Measurements from ENCODE around the gene SEC16A.
"Not testable (repeated sequence)": the region's sequence is repeated elsewhere in the genome, so short reads cannot be mapped to it uniquely, and the experiment has no call there.

Gene SEC16A

DNA sequence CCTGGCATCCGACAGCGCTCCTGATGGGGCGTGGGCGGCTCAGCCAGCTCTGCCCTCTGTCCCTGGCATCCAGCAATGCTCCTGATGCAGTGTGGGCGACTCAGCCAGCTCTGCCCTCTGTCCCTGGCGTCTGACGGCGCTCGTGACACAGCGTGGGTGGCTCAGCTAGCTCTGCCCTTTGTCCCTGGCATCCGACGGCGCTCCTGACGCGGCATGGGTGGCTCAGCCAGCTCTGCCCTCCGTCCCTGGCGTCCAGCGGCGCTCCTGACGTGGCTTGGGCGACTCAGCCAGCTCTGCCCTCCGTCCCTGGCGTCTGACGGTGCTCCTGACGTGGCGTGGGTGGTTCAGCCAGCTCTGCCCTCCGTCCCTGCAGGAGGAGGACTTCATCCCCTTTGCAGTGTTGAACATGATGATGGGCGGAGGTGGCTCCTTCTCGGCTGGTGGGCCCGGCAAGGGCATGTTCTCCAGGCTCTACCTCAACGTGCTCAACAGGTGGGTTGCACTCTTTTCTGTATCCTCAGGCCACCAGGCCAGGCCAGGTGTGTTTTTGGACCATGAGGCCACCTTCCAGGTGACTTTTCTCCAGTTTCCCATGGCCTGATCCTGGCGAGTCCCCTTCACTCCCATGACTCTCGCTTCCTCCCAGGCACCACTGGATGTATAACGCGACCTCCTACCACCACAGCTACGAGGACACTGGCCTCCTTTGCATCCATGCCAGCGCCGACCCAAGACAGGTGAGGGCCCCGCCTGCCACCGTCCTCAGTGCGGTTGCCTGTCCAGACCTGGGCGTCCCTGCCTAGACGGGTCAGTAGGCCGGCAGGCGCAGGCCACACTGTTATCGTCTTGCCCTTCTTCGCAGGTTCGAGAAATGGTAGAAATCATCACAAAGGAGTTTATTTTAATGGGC is 64.4 kb downstream of the SEC16A start:
- no peak for DNase-seq

DNA sequence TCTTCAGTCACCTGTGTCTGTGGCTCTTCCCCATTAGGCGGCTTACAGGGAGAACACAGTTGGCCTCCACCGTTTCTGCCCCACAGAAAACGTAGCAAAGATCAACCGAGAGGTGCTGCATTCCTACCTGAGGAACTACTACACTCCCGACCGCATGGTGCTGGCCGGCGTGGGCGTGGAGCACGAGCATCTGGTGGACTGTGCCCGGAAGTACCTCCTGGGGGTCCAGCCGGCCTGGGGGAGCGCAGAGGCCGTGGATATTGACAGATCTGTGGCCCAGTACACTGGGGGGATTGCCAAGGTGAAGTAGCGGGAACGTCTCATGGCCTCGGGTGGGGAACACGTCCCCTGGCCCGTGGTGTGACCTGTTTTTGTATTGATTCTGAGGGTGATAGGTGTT is 65.9 kb downstream of the SEC16A start:
- no peak for DNase-seq

DNA sequence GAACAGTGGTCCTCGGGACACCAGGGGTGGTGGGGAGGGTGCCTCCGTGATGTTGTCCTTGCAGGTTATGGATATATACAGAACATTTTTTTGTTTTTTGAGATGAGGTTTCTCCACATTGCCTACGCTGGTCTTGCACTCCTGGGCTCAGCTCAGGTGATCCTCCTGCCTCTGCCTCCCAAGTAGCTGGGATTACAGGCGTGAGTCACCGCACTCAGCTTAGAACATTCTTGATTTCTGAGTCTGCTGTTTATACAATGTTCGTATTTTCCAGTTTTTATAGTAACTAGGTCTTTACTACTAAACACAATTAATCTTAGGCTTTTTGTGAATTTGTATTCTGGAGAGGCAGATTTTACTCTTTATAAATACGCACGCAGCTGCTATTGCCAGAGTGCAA is 66.4 kb downstream of the SEC16A start:
- no peak for DNase-seq

DNA sequence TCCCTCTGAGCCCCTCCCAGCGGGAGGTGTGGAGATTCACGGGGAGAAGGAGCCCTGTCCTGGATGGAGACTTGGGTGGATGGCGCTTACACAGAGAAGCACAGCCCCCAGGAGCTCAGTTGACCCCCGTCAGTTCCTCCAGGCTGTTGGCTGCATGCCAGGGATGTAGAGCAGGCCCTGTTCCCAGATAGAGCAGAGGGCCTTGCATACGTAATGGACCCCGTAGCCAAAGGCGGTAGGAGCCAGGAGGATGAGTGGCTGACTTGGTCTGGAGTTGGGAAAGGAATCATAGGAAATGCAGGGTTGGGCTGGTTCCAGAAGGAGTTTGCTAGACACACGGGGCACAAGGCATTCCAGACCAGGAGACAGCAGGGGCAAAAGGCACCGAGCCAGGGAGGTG is 69.9 kb downstream of the SEC16A start:
- no peak for DNase-seq

GRCh38 chr9:136411378-136411777 is 71.5 kb downstream of the SEC16A start:
- DNase-seq = no peak

- peak; percentile 87 for DNase-seq
Measured at GRCh38 chr9:136410500-136411287, 72.1 kb downstream of the SEC16A start, which contains the start of the genes ENTR1 and PMPCA. Gene ENTR1 (minus strand): TSS chr9:136410614. CDS start chr9:136410397, 217 bp downstream. Gene PMPCA (plus strand): TSS chr9:136410658. CDS start chr9:136410669, 11 bp downstream.

DNA sequence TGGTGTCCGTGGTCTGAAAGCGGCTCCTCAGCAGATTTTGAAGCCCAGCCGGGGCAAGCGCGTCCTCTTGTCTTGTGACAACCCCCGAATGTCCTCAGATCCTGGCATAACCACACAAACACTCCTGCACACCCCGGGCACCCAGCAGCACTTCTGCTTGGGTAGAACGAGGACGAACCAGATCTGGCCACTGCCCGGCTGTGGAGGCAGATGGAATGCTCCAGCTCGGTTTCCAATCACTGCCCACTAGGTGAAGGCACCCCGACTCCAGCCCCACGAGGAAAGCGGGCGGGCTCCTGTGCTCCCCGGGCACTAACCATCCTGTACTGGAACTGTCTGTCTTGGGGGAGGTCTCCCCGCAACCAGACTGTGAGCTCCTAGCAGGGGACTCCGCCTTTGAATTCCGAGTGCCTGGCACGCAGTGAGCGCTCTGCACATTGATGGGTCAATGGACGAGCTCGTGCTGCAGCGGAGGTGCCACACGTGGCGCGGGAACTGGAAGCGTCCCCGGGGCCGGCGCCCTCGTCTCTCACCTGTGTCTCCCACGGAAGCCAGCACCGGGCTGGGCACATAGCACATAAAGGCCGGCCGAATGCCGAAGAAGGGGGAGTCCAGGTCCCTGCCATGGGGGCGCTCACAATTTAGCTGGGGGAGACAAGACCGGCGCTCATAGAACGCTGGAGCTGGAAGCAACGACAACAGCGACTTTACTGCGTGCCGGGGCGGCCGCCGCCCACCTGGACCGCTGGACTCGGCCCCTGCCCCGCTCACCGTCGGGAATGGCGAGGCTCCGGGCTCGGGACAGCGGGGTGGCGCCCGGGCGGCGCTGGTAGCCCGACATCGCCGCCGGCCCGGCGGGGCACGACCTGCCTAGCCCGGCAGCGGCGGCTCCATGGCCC is 73.0 kb downstream of the SEC16A start:
- peak; percentile 32 for DNase-seq

GRCh38 chr9:136407911-136408310 is 74.9 kb downstream of the SEC16A start:
- no peak for DNase-seq

DNA sequence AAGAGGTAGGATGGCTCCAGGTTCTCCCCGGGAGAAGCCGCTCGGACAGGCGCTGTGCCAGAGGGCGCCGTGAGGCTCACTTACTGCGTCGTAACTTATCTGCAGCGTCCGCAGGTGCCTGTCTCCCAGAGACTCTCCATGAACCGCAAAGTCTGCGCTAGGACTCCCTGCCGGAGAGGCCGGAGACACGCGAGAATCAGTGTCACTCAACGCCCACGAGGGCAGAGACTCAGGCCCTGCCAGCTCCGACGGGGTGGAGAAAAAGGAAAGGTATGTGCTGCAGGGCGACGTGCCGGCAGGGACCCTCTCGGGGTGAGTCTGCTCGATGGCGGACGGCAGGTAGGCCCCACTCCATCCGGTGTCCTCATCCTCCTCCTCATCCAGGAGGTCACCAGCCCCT is 75.8 kb downstream of the SEC16A start:
- not testable (repeated sequence) for DNase-seq

DNA sequence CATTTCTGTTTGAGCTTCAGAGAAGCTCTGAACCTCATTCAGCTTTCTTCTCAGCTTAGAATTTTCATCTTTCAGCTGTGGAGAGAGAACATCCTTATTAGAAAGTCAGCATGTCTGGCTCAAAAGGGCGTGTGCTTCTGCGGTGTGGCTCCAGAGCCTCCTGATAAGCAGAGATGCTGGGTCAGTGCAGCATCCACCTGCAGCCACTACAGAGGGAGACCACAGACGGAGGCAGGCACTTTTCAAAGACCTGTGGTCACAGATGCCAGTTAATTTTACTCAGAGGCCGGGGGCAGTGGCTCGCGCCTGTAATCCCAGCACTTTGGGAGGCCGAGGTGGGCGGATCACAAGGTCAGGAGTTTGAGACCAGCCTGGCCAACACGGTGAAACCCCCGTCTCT is 76.9 kb downstream of the SEC16A start:
- not testable (repeated sequence) for DNase-seq

DNA sequence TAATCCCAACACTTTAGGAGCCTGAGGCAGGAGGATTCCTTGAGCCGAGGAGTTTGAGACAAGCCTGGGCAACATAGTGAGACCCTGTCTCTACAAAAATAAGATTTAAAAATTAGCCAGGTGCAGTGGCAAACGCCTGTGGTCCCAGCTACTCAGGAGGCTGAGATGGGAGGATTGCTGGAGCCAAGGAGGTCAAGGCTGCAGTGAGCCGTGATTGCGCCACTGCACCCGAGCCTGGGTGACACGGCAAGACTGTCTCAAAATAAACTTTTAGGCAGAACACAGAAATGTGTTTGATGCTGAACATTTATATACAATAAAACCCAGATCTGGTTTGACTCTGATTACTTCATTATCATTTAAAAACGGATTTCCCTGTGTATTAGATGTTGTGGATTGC is 77.4 kb downstream of the SEC16A start:
- DNase-seq = no peak

- no peak for DNase-seq
Measured at GRCh38 chr9:136404801-136405136, 78.1 kb downstream of the SEC16A start.

GRCh38 chr9:136403915-136404800 is 78.7 kb downstream of the SEC16A start:
- no peak for DNase-seq

DNA sequence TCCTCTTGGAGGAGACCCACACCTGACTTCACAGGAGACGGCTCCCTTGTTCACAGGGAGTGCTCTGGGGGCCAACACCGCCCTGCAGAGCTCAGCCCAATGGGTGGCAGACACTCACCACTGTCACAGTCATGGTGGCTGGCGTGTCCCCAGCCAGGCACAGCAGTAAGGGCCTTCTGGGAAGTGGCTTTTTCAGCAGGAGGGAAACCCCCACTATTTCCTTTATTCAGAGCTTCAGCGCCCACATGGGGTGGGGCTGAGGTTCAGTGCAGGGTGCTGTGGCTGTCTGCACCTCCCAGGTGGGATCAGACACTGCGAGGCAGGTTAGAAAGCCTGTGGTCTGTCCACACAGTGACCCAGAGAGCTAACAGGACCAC is 79.3 kb downstream of the SEC16A start:
- DNase-seq = no peak

DNA sequence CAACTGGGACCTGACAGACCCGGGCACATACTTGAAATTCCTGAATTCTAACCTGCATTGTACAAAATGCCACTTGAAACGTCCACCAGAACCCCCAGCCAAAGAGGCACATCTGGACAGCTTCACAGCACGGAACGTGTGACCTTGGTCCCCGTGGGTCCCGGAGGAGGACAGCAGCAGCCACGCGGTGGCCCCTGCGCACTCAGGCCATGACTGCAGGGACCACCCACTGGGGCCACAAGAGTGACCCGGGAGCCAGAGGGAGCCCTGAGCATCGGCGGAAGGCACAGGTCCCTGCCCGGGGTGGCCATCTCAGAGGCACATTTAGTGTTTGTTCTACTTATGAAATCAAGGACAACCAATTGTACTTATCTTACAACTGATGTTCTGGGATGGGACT is 80.8 kb downstream of the SEC16A start:
- DNase-seq = no peak

DNA sequence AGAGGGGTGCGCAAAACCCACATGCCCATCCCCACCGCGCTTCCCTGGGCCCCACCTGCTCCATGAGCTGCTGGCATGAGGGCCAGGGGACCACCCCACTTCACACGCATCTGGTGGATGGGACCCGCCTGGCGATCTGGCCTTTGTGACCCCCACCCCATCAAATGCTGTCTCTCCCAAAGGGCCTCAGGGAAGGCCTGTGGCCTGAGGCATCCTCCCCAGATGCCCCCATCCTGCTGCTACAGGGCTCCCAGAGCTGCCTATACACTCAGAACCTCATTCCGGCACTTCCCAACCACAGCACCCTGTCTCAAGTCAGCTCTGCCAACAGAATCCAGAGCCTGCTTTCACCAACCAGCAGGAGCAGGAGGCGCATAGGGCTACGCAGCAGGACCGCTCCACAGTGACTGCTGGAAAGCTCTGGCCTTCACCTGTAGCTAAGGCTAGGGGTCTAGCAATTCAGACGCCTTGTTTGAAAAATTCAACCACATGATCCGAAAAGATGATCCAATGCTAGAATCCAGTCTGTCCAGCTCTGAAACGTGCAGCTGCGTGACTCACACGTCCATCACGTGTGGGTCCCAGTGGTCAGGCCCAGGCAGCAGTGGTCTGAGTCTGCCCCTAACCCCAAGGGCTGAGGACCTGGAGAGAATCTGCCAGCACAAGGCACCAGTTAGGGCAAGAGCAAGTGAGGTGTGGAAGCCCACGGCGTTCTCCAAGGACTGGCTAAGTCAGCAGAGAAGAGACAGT is 81.5 kb downstream of the SEC16A start:
- DNase-seq = no peak

DNA sequence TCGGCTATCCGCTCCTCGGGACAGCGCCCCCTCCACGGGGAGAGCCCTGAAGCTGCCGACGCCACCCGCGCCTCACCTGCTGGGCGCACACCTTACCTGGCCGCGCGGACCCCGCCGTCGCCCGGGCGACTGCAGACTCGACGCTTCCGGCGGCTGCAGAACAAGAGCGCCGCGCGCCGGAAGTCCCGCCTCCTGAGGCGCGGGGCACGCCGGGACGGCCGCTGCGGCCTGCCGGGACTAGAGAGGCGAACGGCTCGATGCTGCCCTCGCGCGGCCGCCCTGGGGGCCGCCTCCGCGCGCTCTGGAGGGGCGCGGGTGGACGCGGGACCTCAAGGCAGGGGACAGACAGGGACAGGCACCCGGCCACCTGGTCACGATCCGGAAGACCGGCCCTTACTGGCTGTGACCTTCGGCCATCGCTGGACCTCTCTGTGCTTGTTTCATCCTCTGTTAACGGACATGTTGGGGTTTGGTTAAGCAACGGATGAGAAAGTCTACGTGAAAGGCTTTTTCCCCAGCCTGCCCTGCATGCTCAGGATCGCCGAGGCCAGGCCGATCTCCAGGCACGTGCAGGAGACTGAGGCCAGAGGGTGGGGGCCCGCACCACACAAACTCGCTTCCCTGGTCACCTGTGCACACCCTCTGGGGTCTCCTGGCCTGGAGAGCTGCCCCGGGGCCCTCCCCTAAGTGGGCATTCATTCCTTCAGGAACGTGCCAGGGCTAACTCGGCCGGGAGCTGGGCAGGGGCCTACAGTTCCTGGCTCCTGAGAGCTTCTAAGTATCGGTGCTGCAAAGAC is 82.6 kb downstream of the SEC16A start, which contains the start of gene SNAPC4:
Gene SNAPC4, minus strand, starts transcription at position 133 of the 797 bp plus-strand sequence. CDS start 1,742 bp downstream, outside the sequence.
- peak; percentile 83 for DNase-seq

DNA sequence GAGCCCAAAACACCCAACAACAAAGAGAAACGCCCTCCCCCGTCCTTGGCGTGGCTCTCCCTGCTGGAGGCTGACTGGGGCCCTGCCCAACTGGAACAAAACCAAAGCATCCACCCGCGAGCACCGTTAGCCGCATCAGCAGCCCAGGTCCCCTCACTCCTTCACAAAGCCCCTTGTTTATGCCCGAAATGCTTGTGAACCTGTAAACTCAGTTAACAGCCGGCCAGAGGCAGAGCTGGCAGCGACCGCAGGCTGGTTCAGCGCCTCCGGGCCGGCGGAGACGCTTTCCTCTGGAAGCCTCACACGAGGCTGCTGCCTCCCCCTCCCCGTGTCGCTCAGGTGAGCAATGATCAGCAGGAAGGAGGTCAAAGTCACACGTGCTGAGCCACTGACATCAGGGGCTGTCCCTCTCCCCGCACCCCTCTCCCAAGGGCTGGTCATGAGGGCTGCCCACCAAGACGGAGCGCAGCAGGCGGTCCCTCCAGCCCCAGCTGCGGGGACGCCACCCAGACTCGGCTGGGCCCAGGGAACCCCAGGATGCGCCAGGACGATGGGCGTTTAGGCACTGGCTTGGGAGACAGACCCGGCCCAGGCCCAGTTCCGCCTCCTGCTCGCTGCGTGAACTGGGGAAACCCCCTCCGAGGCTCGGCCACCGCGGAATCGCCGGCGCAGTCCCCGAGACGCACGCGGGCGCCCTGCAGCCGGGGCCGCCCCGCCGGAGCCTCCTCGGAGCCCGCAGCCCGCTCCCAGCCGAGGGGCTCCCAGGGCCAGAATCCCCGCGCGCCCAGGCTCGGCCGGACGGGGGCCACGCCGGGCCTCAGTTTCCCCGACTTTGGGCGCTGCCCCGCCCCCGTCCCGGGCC is 83.4 kb downstream of the SEC16A start:
- DNase-seq = no peak

GRCh38 chr9:136398286-136398685 is 84.6 kb downstream of the SEC16A start:
- no peak for DNase-seq

All from fibroblast of skin of abdomen (primary cell).